Motor neuron (in vitro differentiated cells): ENCODE results near the gene CLEC18A. TPM values are rescaled to one million over a fixed set of nuclear protein-coding genes. Genes with fewer than 3 reads are reported as not detected.
"Not testable (repeated sequence)": the region's sequence is repeated elsewhere in the genome, so short reads cannot be mapped to it uniquely, and the experiment has no call there.

ENCODE experiments used
- ATAC-seq, 8 experiments: fragments of 200-7000 bp; cut with Tn5 transposase; replicated peaks in 6 of 8; 2 replicates each; pipeline ENCODE4 v1.8.0; 2021; ENCODE audit warnings: mild to moderate bottlenecking in 8 of 8, moderate library complexity in 8 of 8
- H3K27ac ChIP-seq, 2 donors: fragments of 250-450 bp; sonication (Bioruptor Pico); 2 replicates each; pipeline ENCODE4 v1.9.0; 2021; ENCODE audit warnings: antibody characterized with exemption in 2 of 2, mild to moderate bottlenecking in 2 of 2, moderate library complexity in 1 of 2
- H3K4me1 ChIP-seq, 2 donors: fragments of 250-450 bp; sonication (Bioruptor Pico); replicated peaks in 1 of 2; 2 replicates each; pipeline ENCODE4 v1.6.1; 2021; ENCODE audit warnings: antibody characterized with exemption in 2 of 2, mild to moderate bottlenecking in 2 of 2, moderate library complexity in 1 of 2
- H3K4me3 ChIP-seq, 5 donors: fragments of 250-450 bp; sonication (Bioruptor Pico); 2 replicates each; pipeline ENCODE4 v1.9.0; 2021; ENCODE audit warnings: antibody characterized with exemption in 5 of 5, mild to moderate bottlenecking in 5 of 5, moderate library complexity in 4 of 5
- whole genome bisulfite sequencing, 10 experiments: fragments of 450-650 bp; shearing (Covaris generic); methylation state at CpG; one replicate each; pipeline ENCODE4 v1.0.0; 2022; 5-methylcytosine and 5-hydroxymethylcytosine counted together
- in situ Hi-C, 9 experiments: fragments of 400-800 bp; cut with MboI; loops; one replicate each; pipeline ENCODE4 v1.15.0; 2021; ENCODE audit warnings: low sequenced_read_pairs in 9 of 9, low pct_unique_long_range_greater_than_20kb in 2 of 9; ENCODE audit not compliant: unreplicated experiment in 9 of 9
- total RNA-seq, 8 experiments: library from RNA; unstranded; fragments of 300-600 nt; gene quantifications; 2 replicates each; pipeline versions ENCODE4 v1.2.3 to v1.2.4, GENCODE V29; 2022

Gene CLEC18A
- 1 to 10 TPM in 5 of 8 experiments, under 1 TPM in 3; 0.71 to 4.8 (median 1.5) TPM for total RNA-seq

- peak in 7 of 8 experiments; percentile 19 to 98 (median 92) for ATAC-seq
- H3K4me3 ChIP-seq, H3K27ac ChIP-seq, in situ Hi-C loops, H3K4me1 ChIP-seq: not testable (repeated sequence)
- no CpG with 5 or more reads among the region's 26 CpGs for WGBS, 10 experiments
These were observed at the start of gene CLEC18A for GRCh38 chr16:69951017-69951671. Gene CLEC18A, plus strand, starts transcription at chr16:69951334. Its CDS starts 33 bp downstream, at chr16:69951367.

- Histone ChIP-seq H3K27ac (no peak overlapping the region), H3K4me3 (no peak overlapping the region), H3K4me1 (no peaks in the 10 kb centered on the region)
- 53 to 100% (median 92%) methylated on average over 1 to 7 of the region's 8 CpGs; no CpG with 5 or more reads in 1 of the 10 experiments for WGBS, 10 experiments
- in situ Hi-C loops = no loop called here
- no peak for ATAC-seq
These were observed 47.2 kb upstream of the CLEC18A start for GRCh38 chr16:69903865-69904415.

- in situ Hi-C loops = no loop called here
- 52 to 100% (median 70%) methylated on average over 1 to 7 of the region's 9 CpGs; no CpG with 5 or more reads in 1 of the 10 experiments for WGBS, 10 experiments
- ATAC-seq = peak in 3 of 8 experiments; percentile 38 to 41 (median 39)
- Histone ChIP-seq H3K4me3 (no peak overlapping the region), H3K27ac (no peak overlapping the region), H3K4me1 (no peaks in the 10 kb centered on the region)
These were observed 46.5 kb upstream of the CLEC18A start for GRCh38 chr16:69904495-69905170.

GRCh38 chr16:69905171-69905555 is 46.0 kb upstream of the CLEC18A start:
- ATAC-seq = no peak
- 63 to 100% (median 92%) methylated on average over 1 to 2 of the region's 2 CpGs; no CpG with 5 or more reads in 3 of the 10 experiments for WGBS, 10 experiments
- no peak overlapping the region for H3K4me3 ChIP-seq
- H3K4me1 ChIP-seq = no peaks in the 10 kb centered on the region
- H3K27ac ChIP-seq = no peak overlapping the region
- in situ Hi-C loops = no loop called here

GRCh38 chr16:69906838-69907401 is 44.2 kb upstream of the CLEC18A start:
- in situ Hi-C loops = no loop called here
- Histone ChIP-seq H3K27ac (no peak overlapping the region), H3K4me3 (no peak overlapping the region), H3K4me1 (peaks cover 0 to 3% of the 10 kb centered on the region in 2 donors)
- peak in 4 of 8 experiments; percentile 44 to 92 (median 86) for ATAC-seq
- 31 to 100% (median 79%) methylated on average over 1 to 6 of the region's 6 CpGs for WGBS, 10 experiments

- WGBS, 10 experiments = 54 to 100% (median 97%) methylated on average over 1 to 7 of the region's 8 CpGs; no CpG with 5 or more reads in 2 of the 10 experiments
- peaks cover 0 to 3% of the 10 kb centered on the region in 2 donors for H3K4me1 ChIP-seq
- H3K4me3 ChIP-seq = no peak overlapping the region
- no peak for ATAC-seq
- in situ Hi-C loops = no loop called here
- H3K27ac ChIP-seq = no peak overlapping the region
These were observed 42.1 kb upstream of the CLEC18A start for GRCh38 chr16:69909043-69909442.

GRCh38 chr16:69909760-69910159 is 41.4 kb upstream of the CLEC18A start:
- no peak for ATAC-seq
- Histone ChIP-seq H3K4me1 (peaks cover 0 to 3% of the 10 kb centered on the region in 2 donors), H3K4me3 (no peak overlapping the region), H3K27ac (no peak overlapping the region)
- in situ Hi-C loops = no loop called here
- WGBS, 10 experiments = 63 to 100% (median 94%) methylated on average over 1 to 7 of the region's 7 CpGs

GRCh38 chr16:69910964-69911363 is 40.2 kb upstream of the CLEC18A start:
- H3K4me3 ChIP-seq = no peak overlapping the region
- in situ Hi-C loops = no loop called here
- no peak overlapping the region for H3K27ac ChIP-seq
- peaks cover 0 to 3% of the 10 kb centered on the region in 2 donors for H3K4me1 ChIP-seq
- 17 to 100% (median 98%) methylated on average over 1 to 3 of the region's 3 CpGs for WGBS, 10 experiments
- ATAC-seq = no peak

- in situ Hi-C loops = no loop called here
- WGBS, 10 experiments = 60 to 100% (median 88%) methylated on average over 1 of the region's 1 CpG; no CpG with 5 or more reads in 5 of the 10 experiments
- Histone ChIP-seq H3K4me3 (no peak overlapping the region), H3K27ac (no peak overlapping the region), H3K4me1 (no peaks in the 10 kb centered on the region)
- ATAC-seq = peak in 3 of 8 experiments; percentile 10 to 52 (median 48)
These were observed 34.7 kb upstream of the CLEC18A start for GRCh38 chr16:69916462-69916861.

- H3K4me1 ChIP-seq = no peaks in the 10 kb centered on the region
- peak in 2 of 8 experiments; percentile 4 to 6 for ATAC-seq
- no peak overlapping the region for H3K4me3 ChIP-seq
- no peak overlapping the region for H3K27ac ChIP-seq
- 83% methylated on average over 1 of the region's 1 CpG; no CpG with 5 or more reads in 9 of the 10 experiments for WGBS, 10 experiments
- in situ Hi-C loops = no loop called here
These were observed 33.8 kb upstream of the CLEC18A start for GRCh38 chr16:69917311-69917710.

- no peaks in the 10 kb centered on the region for H3K4me1 ChIP-seq
- in situ Hi-C loops = no loop called here
- WGBS, 10 experiments = 0 to 63% (median 47%) methylated on average over 3 to 11 of the region's 20 CpGs; no CpG with 5 or more reads in 2 of the 10 experiments
- H3K4me3 ChIP-seq = no peak overlapping the region
- no peak overlapping the region for H3K27ac ChIP-seq
- peak; percentile 35 to 99 (median 60) for ATAC-seq
These were observed 33.4 kb upstream of the CLEC18A start for GRCh38 chr16:69917739-69918138.

GRCh38 chr16:69918241-69918640 is 32.9 kb upstream of the CLEC18A start:
- WGBS, 10 experiments = 56 to 100% (median 80%) methylated on average over 1 of the region's 1 CpG; no CpG with 5 or more reads in 3 of the 10 experiments
- Histone ChIP-seq H3K4me3 (no peak overlapping the region), H3K27ac (no peak overlapping the region), H3K4me1 (peaks cover 0 to under 1% of the 10 kb centered on the region in 2 donors)
- in situ Hi-C loops = no loop called here
- ATAC-seq = no peak

GRCh38 chr16:69921127-69921526 is 30.0 kb upstream of the CLEC18A start:
- no peak overlapping the region for H3K27ac ChIP-seq
- 42 to 88% (median 71%) methylated on average over 2 of the region's 2 CpGs; no CpG with 5 or more reads in 7 of the 10 experiments for WGBS, 10 experiments
- in situ Hi-C loops = loop anchor here in 1 of 9 experiments (10.0 kb wide), 1 partner anchor 136 kb away; no protein-coding TSS in a partner anchor

More at GRCh38 chr16:69921127-69921526, 30.0 kb upstream of the CLEC18A start:
- ATAC-seq = peak in 1 of 8 experiments; percentile 66
- H3K4me3 ChIP-seq = no peak overlapping the region
- peaks cover 0 to 5% of the 10 kb centered on the region in 2 donors for H3K4me1 ChIP-seq
